GM21526 (cell line): ENCODE results near the gene ERC1.

ENCODE experiments used
- ATAC-seq: cut with Tn5 transposase; IDR thresholded peaks from one replicate; pipeline ENCODE4 v1.9.1; 2021; ENCODE audit warnings: moderate library complexity; ENCODE audit not compliant: unreplicated experiment, low FRiP score

Gene ERC1

DNA sequence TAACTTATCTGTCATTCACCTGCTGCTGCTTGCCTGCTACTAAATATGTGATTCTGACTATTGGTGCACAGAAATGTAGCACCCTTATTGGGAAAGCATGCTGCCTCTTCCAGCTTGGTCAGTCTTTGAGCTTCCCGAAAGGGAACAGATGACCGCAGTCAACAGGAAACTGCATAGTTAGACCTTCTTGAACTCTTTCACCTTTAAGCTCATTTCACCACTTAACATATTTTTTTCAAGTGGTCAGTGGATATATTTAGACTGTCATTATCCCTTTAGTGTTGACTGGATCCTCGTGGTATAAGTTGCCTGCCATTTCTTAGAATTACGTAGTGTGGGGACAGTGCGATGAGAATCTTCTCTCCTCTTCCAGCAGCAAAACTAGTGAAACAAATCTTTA is 378.4 kb downstream of the ERC1 start:
- no peak for ATAC-seq

DNA sequence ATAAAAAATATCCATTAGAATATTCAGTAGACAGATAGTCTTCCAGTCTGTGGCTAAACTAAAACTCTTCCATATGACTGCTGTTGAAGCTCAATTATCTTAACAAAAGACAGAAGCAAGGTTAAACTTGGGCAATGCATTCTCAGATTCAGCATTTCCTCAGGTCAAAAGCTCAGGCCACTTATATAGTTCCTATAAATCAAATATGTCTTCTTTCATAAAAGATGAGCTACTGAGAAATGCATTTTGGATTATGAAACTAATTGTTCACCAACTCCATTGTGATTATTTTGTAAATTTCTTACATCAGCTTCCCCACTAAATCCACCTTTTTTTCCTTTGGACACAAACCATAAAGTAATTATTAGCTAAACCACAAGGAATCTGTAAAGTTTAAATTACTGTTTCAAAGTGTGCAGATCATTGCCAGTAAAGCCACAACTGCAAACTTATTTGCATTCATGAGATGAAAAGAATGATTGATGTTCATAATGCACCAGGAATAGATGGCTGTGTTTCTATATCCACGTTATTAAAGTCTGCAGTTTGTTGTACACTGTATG is 379.0 kb downstream of the ERC1 start:
- no peak for ATAC-seq

DNA sequence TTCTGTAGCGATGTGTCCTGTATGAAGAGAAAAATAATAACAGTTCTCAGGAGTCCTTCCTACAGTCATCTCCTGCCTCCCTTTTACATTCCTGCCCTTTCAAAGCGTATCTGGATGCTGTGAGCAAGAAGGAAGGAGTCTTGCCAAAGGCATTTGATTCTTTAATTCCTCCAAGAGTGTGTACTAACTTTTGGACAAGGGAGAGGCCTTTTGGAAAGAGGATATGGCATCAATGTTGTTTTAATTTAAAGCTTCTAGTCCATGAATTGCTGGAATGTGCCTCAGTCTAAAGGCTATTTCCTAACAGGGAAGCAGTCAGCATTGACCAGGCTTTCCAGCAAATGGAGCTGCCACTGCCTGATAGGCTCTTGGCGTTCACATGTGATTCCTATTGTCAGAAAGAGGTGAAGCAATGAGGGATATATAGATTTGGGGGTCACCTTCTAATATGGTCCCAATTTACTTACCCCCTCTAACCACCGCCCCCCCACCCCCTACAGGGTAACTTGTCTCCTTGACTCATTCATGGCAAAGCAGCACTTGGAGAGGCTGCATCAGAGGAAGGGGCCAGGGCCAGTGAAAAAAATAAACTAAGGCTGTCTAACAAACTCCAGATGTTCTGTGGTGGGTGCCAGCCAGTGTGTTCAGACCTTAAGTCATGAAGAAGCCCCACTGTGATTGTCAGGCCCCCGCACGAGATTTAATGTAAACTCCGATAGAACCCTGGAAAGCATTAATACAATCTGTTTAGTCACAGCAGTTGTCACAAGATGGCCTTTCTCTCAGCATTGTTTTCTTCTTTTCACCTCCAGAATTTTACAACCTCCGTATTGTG is 383.1 kb downstream of the ERC1 start:
- no peak for ATAC-seq

DNA sequence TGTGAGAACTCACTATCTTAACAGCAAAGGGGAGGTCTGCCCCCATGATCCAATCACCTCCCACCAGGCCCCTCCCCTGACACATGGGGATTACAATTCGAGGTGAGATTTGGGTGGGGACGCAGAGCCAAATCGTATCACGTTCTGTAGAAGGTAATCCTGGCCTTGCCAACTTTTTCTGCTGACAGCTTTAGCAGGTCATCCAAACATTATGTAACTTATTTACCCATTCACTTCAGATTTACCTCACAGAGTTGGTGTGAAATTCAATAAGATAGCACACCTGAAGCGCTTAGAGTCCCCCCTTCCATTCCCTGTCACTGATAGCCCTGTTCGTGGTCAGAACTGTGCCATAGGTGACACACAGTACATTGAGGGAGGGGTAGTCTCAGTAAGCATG is 384.3 kb downstream of the ERC1 start:
- no peak for ATAC-seq

DNA sequence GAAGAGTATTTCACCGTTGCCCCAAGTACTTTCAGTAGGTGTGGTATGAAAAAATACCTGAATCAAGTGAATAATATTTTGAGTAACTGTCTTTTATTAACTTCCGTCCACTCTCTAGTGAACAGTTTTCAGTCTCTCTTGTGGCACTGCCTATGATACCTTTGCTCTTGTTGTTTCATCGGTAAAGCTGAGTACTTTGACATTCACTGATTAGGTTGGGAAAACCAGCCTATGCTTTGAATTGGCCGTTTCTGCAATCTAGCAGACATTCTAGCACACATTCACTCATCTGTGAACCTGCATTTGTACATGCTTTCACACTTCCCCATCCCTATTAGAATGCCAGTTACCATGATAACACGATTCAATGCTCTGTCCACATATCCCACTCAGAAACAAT is 386.1 kb downstream of the ERC1 start:
- ATAC-seq: no peak

DNA sequence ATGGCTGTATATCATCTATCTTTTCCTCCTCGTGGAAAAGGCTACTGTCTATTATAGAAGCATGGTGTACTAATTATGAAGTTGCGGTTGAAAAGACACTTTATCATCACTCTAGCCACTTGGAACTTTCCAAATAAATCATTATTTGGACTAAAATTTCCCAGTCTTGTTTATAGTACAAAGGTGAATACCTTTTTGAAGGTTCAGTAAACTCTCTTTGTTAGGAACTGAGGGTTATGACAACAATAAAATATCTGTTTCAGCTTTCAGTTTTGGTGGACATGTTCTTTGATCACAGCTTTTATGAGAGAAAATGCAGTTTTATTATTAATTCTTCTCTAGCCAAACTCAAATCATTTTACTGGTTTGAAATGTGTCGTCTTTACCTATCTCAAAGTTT is 386.7 kb downstream of the ERC1 start:
- no peak for ATAC-seq

DNA sequence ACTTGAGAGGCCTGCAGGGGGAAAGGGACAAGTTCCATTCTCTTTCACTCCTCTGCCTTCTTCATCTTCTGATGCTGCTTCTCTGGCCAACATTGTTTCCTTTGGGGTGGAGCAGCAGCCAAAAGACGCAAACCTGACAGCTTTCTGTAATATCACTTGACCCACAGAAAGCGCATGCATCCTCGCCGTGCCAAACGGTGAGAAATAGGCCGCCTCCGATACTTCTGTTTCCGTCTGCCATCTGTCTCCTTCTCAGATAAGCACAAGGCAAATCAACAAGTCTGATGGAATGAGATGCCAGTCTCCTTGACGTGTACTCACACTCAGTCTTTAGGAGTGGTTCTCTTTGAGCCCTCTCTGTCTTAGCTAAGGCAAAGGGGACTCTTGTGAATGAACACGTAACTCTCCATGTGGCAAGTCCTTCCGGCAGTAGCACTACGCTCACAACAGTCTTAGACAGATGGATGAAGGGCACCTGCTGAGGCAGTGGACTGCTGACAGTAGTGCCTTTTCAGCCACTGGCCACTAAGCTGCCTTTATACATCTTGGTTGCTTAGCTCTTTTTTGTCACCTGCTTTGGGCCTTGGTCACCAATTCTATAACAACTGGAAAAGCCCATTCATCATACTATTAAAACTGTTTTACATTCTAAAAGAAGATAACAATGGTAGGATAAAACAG is 389.3 kb downstream of the ERC1 start:
- ATAC-seq: no peak

DNA sequence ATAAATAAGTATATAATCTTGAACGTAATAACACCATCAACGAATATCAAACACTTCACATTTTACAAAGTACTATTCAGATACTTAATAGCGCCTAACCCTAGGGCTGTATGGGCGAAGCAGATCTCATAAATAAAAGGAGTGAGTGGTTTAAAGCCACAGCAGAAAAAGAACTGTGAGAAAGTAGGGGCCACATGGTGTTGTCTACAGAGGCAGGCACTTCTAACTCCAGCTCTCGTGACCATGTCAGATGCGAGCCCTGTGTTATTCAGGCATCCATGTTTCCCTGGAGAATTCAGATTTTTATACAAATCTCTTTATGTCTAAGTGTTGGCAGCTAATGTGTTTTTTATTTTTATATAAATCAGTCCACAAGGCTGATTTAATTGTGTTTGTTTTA is 391.1 kb downstream of the ERC1 start:
- ATAC-seq: no peak

DNA sequence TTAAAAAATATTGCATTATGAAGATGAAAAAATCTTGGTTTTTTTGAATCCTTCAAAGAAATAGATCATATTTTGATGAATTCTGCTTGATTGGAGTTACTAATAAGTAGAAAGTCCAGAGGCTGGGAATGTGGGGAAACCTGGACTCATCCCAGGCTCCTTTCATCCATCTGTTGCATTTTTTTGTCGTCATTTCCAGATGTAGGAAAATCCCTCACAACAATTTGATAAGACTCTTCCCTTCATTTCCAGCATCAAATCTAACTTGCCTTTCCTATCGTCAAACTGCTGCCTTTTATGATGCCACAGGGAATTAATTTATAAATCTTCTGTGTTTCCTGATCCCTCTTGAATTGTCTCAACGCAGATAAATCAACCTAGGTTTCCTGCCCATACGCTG is 391.8 kb downstream of the ERC1 start:
- no peak for ATAC-seq

DNA sequence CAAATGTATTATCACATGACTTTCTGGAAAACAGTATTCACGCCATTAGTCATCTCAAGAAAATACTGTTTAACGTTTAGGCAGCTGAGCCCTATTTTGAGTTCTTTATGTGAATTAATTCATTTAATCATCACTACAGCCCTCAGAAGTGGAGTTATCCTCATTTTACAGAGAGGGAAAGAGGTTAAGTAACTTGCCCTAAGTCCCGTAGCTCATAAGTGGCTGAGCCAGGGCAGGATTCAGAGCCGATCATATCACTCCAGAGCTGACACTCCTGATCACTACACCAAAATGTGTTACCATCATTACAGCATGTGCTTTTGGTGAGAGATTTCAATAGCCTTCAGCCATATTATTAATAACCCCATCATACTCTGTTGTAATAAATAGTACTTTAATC is 392.7 kb downstream of the ERC1 start:
- ATAC-seq: no peak

DNA sequence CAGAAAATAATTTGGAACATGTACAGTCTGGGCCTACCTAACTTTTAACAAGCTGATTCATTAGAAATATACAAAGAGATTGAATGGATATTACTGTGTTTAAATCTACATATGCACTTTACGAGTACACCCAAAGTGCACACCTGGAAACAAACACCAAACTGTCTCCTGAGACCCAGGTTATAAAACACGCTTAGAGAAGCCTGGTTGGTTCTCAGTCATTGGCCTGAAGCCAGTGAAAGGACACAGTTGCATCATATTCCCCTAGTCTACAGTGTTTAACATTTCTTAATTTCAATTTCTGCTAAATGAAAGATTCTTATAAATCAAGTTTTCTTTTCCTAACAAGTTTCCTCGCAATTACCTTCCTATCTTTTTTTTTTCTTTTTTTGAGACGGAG is 393.9 kb downstream of the ERC1 start:
- ATAC-seq: no peak

DNA sequence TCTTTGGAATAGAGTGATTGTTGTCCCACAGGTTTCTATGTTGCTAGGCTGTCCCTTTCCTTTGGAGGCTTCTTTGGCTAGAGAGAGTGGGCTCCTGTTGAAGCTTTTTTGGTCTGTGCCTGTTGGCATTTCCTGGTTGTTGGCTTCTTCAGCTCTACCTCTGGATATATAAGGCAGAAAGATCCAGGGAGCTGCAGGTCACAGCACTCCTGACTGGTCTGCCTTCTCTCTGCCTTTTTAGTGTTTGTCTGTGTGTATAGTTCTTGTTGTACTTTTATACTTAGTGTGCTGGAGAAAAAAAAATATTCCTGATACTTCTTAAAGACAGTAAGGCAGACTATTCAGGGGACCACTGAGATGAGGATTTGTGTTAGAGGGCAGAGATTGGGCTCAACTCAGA is 400.7 kb downstream of the ERC1 start:
- no peak for ATAC-seq

DNA sequence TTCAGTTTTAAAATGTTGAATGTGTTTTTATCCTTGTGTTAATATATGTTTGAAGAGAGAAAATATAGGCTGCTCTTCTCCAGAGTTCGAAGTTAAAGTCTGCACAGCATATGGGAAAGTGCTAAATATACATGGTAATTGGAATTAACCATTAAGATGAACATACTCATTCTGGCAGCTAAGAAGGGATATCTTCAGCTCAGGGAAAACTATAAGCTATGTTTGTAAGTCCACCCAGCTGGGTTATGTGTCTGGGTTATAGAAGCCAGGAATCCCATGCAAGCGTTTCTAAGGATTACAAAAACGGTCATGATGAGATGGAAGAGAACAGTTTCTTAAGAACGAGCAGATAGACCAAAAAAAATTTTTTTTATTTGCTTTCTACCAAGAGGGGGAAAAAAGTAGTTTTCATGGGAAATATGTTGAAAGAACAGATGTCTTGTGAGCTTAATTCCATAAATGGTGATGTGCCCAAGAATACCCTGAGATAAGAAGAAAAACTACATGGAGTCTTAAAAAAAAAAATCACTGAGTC is 404.5 kb downstream of the ERC1 start:
- no peak for ATAC-seq

DNA sequence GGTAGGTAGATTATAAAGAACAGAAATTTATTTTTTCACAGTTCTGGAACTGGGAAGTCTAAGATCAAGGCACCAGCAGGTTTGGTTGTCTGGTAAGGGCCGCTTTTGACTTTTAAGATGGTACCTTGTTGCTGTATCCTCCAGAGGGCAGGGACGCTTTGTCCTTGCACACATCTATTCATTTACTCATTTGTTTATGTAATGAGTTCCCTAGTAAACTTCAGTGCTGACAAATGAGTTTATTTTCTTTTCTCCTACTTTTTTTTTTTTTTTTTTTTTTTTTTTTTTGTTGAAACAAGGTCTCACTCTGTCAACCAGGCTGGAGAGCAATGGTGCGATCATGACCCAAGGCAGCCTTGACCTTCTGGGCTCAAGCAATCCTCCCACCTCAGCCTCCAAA is 407.6 kb downstream of the ERC1 start:
- no peak for ATAC-seq

DNA sequence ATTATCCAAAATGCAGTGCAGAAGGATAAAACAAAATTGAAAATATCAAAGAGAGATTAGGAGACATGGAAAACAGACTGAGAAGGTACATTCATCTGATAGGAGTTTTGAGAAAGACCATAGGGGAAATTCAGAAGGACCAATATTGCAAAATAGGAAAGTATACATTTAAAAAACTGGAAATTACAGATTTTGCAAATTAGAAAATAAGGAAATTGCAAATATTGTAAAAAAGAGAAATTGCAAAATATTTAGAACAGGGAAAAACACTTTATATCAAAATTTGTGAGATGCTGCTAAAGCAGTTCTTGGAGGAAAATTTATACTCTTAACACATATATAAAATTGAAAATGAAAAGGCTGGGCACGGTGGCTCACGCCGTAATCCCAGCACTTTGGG is 410.9 kb downstream of the ERC1 start:
- no peak for ATAC-seq

DNA sequence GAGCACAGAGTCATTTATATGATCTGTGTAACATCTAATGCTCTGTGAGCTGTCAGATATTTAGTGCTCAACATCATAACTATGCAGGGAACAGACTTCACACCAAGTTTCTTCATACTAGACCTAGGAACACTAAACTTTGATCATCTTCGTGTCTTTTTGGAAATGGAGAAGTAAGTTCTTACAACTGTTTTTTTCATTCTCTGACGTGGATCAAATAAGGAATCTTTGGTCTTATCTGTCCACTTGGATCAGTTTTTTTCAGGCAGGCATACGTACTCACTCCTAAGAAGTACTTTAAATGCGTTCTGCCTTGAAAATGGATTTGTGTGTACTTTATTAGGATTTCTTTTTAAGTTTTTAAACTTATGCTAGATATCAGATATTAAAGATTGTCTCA is 412.4 kb downstream of the ERC1 start:
- ATAC-seq: no peak

DNA sequence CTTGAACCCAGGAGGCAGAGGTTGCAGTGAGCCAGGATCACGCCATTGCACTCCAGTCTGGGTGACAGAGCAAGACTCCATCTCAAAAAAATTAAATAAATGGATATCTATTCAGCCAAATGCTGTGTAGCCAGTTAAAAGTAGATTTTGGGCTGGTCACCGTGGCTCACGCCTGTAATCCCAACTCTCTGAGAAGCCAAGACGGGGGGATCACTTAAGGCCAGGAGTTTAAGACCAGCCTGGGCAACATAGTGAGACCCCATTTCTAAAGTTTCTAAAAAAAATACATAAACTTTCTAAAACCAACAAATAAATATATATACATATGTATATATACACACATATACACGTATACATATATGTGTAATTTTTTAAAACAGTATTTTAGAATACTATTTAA is 414.6 kb downstream of the ERC1 start:
- ATAC-seq: no peak

DNA sequence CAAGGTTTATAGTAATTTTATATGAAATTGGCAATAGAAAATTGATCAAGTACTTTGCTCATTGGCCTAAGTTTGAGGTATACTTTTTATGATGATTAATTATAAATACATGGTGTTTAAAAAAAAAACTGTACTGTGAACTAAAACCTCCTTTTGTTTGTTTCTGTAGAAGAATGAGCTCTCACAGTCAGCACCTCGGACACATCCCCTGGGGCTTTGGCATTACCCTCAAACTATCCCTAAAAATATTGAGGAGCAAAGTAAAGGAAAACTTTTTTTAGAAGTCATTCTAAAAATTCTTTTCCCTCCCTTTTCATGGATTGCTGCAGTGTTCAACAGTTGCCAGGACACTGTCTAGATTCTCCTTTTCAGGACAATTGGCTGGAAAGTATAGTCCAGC is 419.8 kb downstream of the ERC1 start:
- no peak for ATAC-seq

DNA sequence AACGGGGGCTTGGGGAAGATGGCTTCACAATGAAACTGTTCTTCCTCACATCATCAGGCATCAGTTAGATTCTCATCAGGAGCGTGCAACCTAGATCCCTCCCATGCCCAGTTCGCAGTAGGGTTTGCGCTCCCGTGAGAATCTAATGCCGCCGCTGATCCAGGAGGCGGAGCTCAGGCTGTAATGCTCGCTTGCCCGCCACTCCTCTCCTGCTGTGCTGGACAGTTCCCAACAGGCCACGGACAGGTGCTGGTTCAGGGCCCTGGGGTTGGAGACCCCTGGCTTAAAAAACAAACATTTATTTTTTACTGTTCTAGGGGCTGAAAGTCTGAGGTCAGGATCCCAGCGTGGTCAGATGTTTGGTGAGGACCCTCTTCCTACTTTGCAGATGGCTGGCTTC is 422.9 kb downstream of the ERC1 start:
- no peak for ATAC-seq

DNA sequence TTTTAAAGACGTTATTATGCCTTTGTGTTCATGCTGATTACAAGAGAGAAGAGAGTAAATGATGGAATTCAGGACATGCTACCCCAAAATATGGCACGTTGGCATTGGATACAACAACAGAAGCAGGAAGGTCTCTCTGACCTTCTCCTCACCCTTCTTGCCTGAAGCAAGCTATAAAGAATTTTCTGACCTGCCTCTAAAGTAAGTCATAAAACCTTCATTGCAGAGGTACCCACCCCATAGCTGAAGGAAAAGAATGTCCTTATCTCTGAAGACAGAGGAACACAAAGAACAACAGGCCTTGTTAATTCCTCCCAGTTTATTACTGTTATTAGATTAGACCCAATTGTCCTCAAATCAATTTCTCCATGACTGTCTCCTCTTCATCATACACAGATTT is 427.1 kb downstream of the ERC1 start:
- no peak for ATAC-seq

DNA sequence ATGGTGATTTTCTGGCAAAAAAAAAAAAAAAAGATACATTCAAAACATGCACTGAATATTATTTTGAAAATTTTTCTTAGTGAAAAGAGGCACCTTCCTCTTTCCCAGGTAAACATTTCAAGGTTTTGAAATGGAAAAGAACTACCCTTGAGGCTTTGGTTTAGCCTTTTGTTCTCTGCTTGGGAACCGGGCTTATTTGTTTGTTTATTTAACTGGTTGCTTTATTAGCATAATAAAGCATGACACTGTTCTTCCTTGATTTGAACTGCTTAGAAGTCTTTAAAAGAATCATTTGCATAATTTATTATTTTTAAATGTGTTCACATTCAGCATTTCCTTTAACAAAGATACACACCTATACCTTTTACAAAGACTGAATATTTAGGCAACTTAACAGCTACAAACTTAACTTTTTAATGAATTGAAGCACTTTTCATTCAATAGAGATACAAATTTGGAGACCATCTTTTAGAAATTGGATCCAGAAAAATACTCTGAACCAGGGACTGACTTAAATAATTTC is 428.9 kb downstream of the ERC1 start:
- ATAC-seq: no peak
